HepG2 (cell line): ENCODE measurements around the gene CADM2. TPM values are rescaled to one million over a fixed set of nuclear protein-coding genes. Genes with fewer than 3 reads are reported as not detected.

Source experiments
- ARID5B ChIP-seq: IDR thresholded peaks from 2 replicates; pipeline ENCODE4 v1.4.0; 2020; ENCODE audit warnings: mild to moderate bottlenecking, missing genetic modification reagents
- CEBPB ChIP-seq: IDR thresholded peaks from 2 replicates; pipeline ENCODE4 v1.6.1; 2011; ENCODE audit warnings: low read depth, low read length, improper control_type of control experiment, borderline replicate concordance
- ELF3 ChIP-seq: IDR thresholded peaks from 2 replicates; pipeline ENCODE4 v1.6.1; 2016; ENCODE audit warnings: missing genetic modification reagents, missing compliant biosample characterization
- KLF6 ChIP-seq: IDR thresholded peaks from 2 replicates; pipeline ENCODE4 v1.8.0; 2016; ENCODE audit warnings: missing biosample characterization, missing genetic modification reagents
- KLF9 ChIP-seq: IDR thresholded peaks from 2 replicates; pipeline ENCODE4 v1.6.1; 2016; ENCODE audit warnings: low read depth
- LCORL ChIP-seq, 2 experiments: fragments of 450-650 bp in 1 of 2; sonication (generic) in 1 of 2; formaldehyde crosslinking in 1 of 2; IDR thresholded peaks; 2 replicates each; pipeline versions ENCODE4 v1.5.0 to v1.6.1; 2017 to 2020; ENCODE audit warnings: antibody characterized with exemption in 1 of 2, missing genetic modification reagents in 1 of 2
- NFATC3 ChIP-seq: sonication (generic); formaldehyde crosslinking; IDR thresholded peaks from 2 replicates; pipeline ENCODE4 v1.5.1; 2020; ENCODE audit warnings: mild to moderate bottlenecking, missing genetic modification reagents
- NFKB2 ChIP-seq: sonication (generic); formaldehyde crosslinking; IDR thresholded peaks from 2 replicates; pipeline ENCODE4 v1.4.0; 2020; ENCODE audit warnings: missing genetic modification reagents, borderline replicate concordance
- NR3C1 ChIP-seq: sonication (generic); formaldehyde crosslinking; IDR thresholded peaks from 2 replicates; pipeline ENCODE4 v1.4.0; 2020; ENCODE audit warnings: missing genetic modification reagents
- PCBP2 ChIP-seq: fragments of 200-400 bp; formaldehyde crosslinking; optimal IDR thresholded peaks from 2 replicates; pipeline ENCODE3; 2018; ENCODE audit warnings: low read length, low read depth; ENCODE audit not compliant: poor library complexity, severe bottlenecking
- POLR2AphosphoS2 ChIP-seq: IDR thresholded peaks from 2 replicates; pipeline ENCODE4 v1.6.1; 2011; ENCODE audit warnings: low read depth, low read length, improper control_type of control experiment
- REPIN1 ChIP-seq: sonication (generic); formaldehyde crosslinking; IDR thresholded peaks from 2 replicates; pipeline ENCODE4 v1.8.0; 2022; ENCODE audit warnings: missing genetic modification reagents, low read depth, mild to moderate bottlenecking, borderline replicate concordance
- RXRA ChIP-seq: sonication (generic); formaldehyde crosslinking; IDR thresholded peaks from 2 replicates; pipeline ENCODE4 v1.5.1; 2020; ENCODE audit warnings: missing genetic modification reagents
- SALL1 ChIP-seq: sonication (generic); formaldehyde crosslinking; IDR thresholded peaks from 2 replicates; pipeline ENCODE4 v1.8.0; 2022; ENCODE audit warnings: mild to moderate bottlenecking, missing genetic modification reagents
- SP2 ChIP-seq: sonication (generic); formaldehyde crosslinking; IDR thresholded peaks from 2 replicates; pipeline ENCODE4 v1.5.1; 2020; ENCODE audit warnings: mild to moderate bottlenecking, missing genetic modification reagents
- ZFP90 ChIP-seq: sonication (generic); formaldehyde crosslinking; IDR thresholded peaks from 2 replicates; pipeline ENCODE4 v1.8.0; 2022; ENCODE audit warnings: missing genetic modification reagents, mild to moderate bottlenecking, inconsistent platforms, borderline replicate concordance
- ZMAT5 ChIP-seq: sonication (generic); formaldehyde crosslinking; IDR thresholded peaks from 2 replicates; pipeline ENCODE4 v1.5.0; 2020; ENCODE audit warnings: mild to moderate bottlenecking, low read depth, missing genetic modification reagents, borderline replicate concordance
- ZMYM2 ChIP-seq: sonication (generic); formaldehyde crosslinking; IDR thresholded peaks from 2 replicates; pipeline ENCODE4 v1.8.0; 2022; ENCODE audit warnings: mild to moderate bottlenecking, missing genetic modification reagents
- ZNF138 ChIP-seq: sonication (generic); formaldehyde crosslinking; IDR thresholded peaks from 2 replicates; pipeline ENCODE4 v1.5.0; 2020; ENCODE audit warnings: mild to moderate bottlenecking, low read depth, missing genetic modification reagents
- ZNF766 ChIP-seq: sonication (generic); formaldehyde crosslinking; IDR thresholded peaks from 2 replicates; pipeline ENCODE4 v1.5.0; 2020; ENCODE audit warnings: missing genetic modification reagents, borderline replicate concordance
- ZNF775 ChIP-seq: sonication (generic); formaldehyde crosslinking; IDR thresholded peaks from 2 replicates; pipeline ENCODE4 v1.4.0; 2020; ENCODE audit warnings: missing genetic modification reagents, mild to moderate bottlenecking, moderate library complexity, borderline replicate concordance
- polyA plus RNA-seq, 8 experiments: library from polyadenylated mRNA; depleted of rRNA in 3 of 8; stranded (reverse) in 7 of 8; unstranded in 1 of 8; fragments of >200 nt; fragmentation: Illumina TruSeq in 4 of 8; extraction: Trizol in 4 of 8; gene quantifications; 2 replicates each; pipeline versions ENCODE4 v1.2.1 to v1.2.3, GENCODE V29; 2011 to 2016; ENCODE audit warnings: low read depth in 4 of 8, missing spikeins in 1 of 8, mixed read lengths in 1 of 8; ENCODE audit not compliant: insufficient read depth in 1 of 8
- total RNA-seq, 5 experiments: library from RNA; depleted of rRNA; stranded (reverse); fragments of >200 nt; fragmentation: Illumina TruSeq; extraction: Trizol; gene quantifications; 2 replicates each; pipeline ENCODE4 v1.2.3, GENCODE V29; 2016; ENCODE audit warnings: low read depth in 1 of 5
- TF ChIP-seq, protein P1 (sequence below): sonication (generic); formaldehyde crosslinking; IDR thresholded peaks from 2 replicates; pipeline ENCODE4 v1.4.0; 2020; ENCODE audit warnings: missing genetic modification reagents, borderline replicate concordance

Gene CADM2
- total and polyA plus RNA-seq, 2 of the 13 experiments (the other 11 are each of a cell fraction or from before 2014, with no cell fraction given), result not detected

- TF ChIP-seq RXRA (CRISPR knock-in tag) (no peak), ELF3 (CRISPR knock-in tag) (peak; percentile 90), KLF6 (no peak), LCORL (IDR thresholded peaks at IDR 0.05) (no peak), LCORL (CRISPR knock-in tag; IDR thresholded peaks at IDR 0.05) (no peak), SALL1 (CRISPR knock-in tag) (peak; percentile 26; the same call in 1 of the 2 replicates), SP2 (CRISPR knock-in tag) (no peak), ZMAT5 (CRISPR knock-in tag) (no peak), NR3C1 (CRISPR knock-in tag) (no peak), PCBP2 (no peak), ZNF766 (no peak), ARID5B (peak; percentile 75; the same call in 1 of the 2 replicates), CEBPB (peak; percentile 63; the same call in 1 of the 2 replicates), POLR2AphosphoS2 (no peak), KLF9 (CRISPR knock-in tag) (no peak), REPIN1 (CRISPR knock-in tag) (no peak), NFKB2 (CRISPR knock-in tag) (no peak), ZFP90 (CRISPR knock-in tag) (no peak), ZNF138 (no peak), NFATC3 (CRISPR knock-in tag) (no peak), ZMYM2 (CRISPR knock-in tag) (no peak), ZNF775 (CRISPR knock-in tag) (no peak)
- TF ChIP-seq, protein P1, sequence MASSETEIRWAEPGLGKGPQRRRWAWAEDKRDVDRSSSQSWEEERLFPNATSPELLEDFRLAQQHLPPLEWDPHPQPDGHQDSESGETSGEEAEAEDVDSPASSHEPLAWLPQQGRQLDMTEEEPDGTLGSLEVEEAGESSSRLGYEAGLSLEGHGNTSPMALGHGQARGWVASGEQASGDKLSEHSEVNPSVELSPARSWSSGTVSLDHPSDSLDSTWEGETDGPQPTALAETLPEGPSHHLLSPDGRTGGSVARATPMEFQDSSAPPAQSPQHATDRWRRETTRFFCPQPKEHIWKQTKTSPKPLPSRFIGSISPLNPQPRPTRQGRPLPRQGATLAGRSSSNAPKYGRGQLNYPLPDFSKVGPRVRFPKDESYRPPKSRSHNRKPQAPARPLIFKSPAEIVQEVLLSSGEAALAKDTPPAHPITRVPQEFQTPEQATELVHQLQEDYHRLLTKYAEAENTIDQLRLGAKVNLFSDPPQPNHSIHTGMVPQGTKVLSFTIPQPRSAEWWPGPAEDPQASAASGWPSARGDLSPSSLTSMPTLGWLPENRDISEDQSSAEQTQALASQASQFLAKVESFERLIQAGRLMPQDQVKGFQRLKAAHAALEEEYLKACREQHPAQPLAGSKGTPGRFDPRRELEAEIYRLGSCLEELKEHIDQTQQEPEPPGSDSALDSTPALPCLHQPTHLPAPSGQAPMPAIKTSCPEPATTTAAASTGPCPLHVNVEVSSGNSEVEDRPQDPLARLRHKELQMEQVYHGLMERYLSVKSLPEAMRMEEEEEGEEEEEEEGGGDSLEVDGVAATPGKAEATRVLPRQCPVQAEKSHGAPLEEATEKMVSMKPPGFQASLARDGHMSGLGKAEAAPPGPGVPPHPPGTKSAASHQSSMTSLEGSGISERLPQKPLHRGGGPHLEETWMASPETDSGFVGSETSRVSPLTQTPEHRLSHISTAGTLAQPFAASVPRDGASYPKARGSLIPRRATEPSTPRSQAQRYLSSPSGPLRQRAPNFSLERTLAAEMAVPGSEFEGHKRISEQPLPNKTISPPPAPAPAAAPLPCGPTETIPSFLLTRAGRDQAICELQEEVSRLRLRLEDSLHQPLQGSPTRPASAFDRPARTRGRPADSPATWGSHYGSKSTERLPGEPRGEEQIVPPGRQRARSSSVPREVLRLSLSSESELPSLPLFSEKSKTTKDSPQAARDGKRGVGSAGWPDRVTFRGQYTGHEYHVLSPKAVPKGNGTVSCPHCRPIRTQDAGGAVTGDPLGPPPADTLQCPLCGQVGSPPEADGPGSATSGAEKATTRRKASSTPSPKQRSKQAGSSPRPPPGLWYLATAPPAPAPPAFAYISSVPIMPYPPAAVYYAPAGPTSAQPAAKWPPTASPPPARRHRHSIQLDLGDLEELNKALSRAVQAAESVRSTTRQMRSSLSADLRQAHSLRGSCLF (CRISPR knock-in tag), result no peak
Observed at GRCh38 chr3:85560088-85560785, 601.4 kb downstream of the CADM2 start (continued).
